ENCODE results near the gene ASB4.

- TF ChIP-seq CTCF (IDR thresholded peaks at IDR 0.05; ENCODE audit: low read length) (no peak), EZH2 (optimal IDR thresholded peaks at IDR 0.05; ENCODE audit: low read depth, low read length) (no peak)
Measured at GRCh38 chr7:95525503-95525902, 39.8 kb downstream of the ASB4 start.

Data from MM.1S (cell line).